GM23338 (cell line): ENCODE results near the gene RAB8B. TPM values are rescaled to one million over a fixed set of nuclear protein-coding genes. Genes with fewer than 3 reads are reported as not detected.

Source experiments
- ATAC-seq: fragments of 200-7000 bp; cut with Tn5 transposase; 3 replicates; pipeline ENCODE4 v1.9.1; 2020
- DNase-seq: peaks from one replicate; pipeline ENCODE4 v3.0.0-alpha.2; 2015; ENCODE audit warnings: low spot score
- H2AFZ ChIP-seq: fragments of 200-600 bp; sonication (generic); 2 replicates; pipeline ENCODE4 v1.8.0; 2016; ENCODE audit warnings: antibody characterized with exemption, mild to moderate bottlenecking, moderate library complexity
- H3F3A ChIP-seq: fragments of 200-600 bp; sonication (generic); replicated peaks from 2 replicates; pipeline ENCODE4 v1.8.0; 2017; ENCODE audit warnings: antibody characterized with exemption, mixed run types, low read depth
- H3K27ac ChIP-seq: fragments of 200-600 bp; sonication (generic); 2 replicates; pipeline ENCODE4 v1.6.1; 2016; ENCODE audit warnings: low read depth
- H3K27me3 ChIP-seq: fragments of 200-600 bp; sonication (generic); 2 replicates; pipeline ENCODE4 v1.8.0; 2016; ENCODE audit warnings: mild to moderate bottlenecking, mixed run types, moderate library complexity; ENCODE audit not compliant: insufficient read depth
- H3K36me3 ChIP-seq: fragments of 200-600 bp; sonication (generic); 2 replicates; pipeline ENCODE4 v1.8.0; 2016; ENCODE audit warnings: mild to moderate bottlenecking; ENCODE audit not compliant: insufficient read depth
- H3K4me1 ChIP-seq: fragments of 200-600 bp; sonication (generic); 2 replicates; pipeline ENCODE4 v1.8.0; 2016; ENCODE audit warnings: mild to moderate bottlenecking, moderate library complexity; ENCODE audit not compliant: insufficient read depth
- H3K4me2 ChIP-seq: fragments of 200-600 bp; sonication (generic); 2 replicates; pipeline ENCODE4 v1.7.1; 2017; ENCODE audit warnings: mixed run types
- H3K4me3 ChIP-seq: fragments of 200-600 bp; sonication (generic); 2 replicates; pipeline ENCODE4 v1.6.1; 2016; ENCODE audit warnings: mixed run types
- H3K79me2 ChIP-seq: fragments of 200-600 bp; sonication (generic); replicated peaks from 2 replicates; pipeline ENCODE4 v1.8.0; 2017; ENCODE audit warnings: mild to moderate bottlenecking; ENCODE audit not compliant: insufficient read depth
- H3K9me2 ChIP-seq: fragments of 200-600 bp; sonication (generic); 2 replicates; pipeline ENCODE4 v1.8.0; 2017; ENCODE audit not compliant: insufficient read depth
- H4K20me1 ChIP-seq: fragments of 200-600 bp; sonication (generic); replicated peaks from 2 replicates; pipeline ENCODE4 v1.8.0; 2017; ENCODE audit warnings: mild to moderate bottlenecking; ENCODE audit not compliant: insufficient read depth
- H3K27ac Mint-ChIP-seq: 2 replicates; pipeline ENCODE4 v1.8.0; 2020; ENCODE audit warnings: inconsistent platforms, mild to moderate bottlenecking, moderate library complexity, mixed read lengths
- H3K27me3 Mint-ChIP-seq: 3 replicates; pipeline ENCODE4 v1.8.0; 2022; ENCODE audit warnings: low read depth, mild to moderate bottlenecking, moderate library complexity, mixed read lengths, inconsistent platforms; ENCODE audit not compliant: insufficient read depth, poor library complexity
- H3K36me3 Mint-ChIP-seq: 3 replicates; pipeline ENCODE4 v1.8.0; 2021; ENCODE audit warnings: low read depth, mild to moderate bottlenecking, inconsistent platforms, moderate library complexity, mixed read lengths
- H3K4me1 Mint-ChIP-seq: 3 replicates; pipeline ENCODE4 v1.8.0; 2020; ENCODE audit warnings: mild to moderate bottlenecking, inconsistent platforms, mixed read lengths
- H3K4me3 Mint-ChIP-seq: 3 replicates; pipeline ENCODE4 v1.8.0; 2021; ENCODE audit warnings: moderate library complexity, mild to moderate bottlenecking, inconsistent platforms, mixed read lengths
- H3K9me3 Mint-ChIP-seq: 3 replicates; pipeline ENCODE4 v1.8.0; 2020; ENCODE audit warnings: moderate library complexity, mild to moderate bottlenecking, inconsistent platforms, mixed read lengths
- CREB1 ChIP-seq: fragments of 250-450 bp; sonication (Bioruptor Pico); IDR thresholded peaks from 2 replicates; pipeline ENCODE4 v1.5.0; 2020; ENCODE audit warnings: low read depth, mild to moderate bottlenecking, moderate library complexity
- EZH2phosphoT487 ChIP-seq: fragments of 200-600 bp; sonication (generic); IDR thresholded peaks from one replicate; pipeline ENCODE4 v1.8.1; 2018; ENCODE audit warnings: antibody characterized with exemption; ENCODE audit not compliant: unreplicated experiment
- POLR2AphosphoS5 ChIP-seq: IDR thresholded peaks from 2 replicates; pipeline ENCODE4 v1.6.1; 2016; ENCODE audit warnings: antibody characterized with exemption, low read depth
- polyA plus RNA-seq: library from polyadenylated mRNA; unstranded; fragments of >200 nt; fragmentation: Nextera tagmentation; extraction: Ambion mirVana; gene quantifications from 2 replicates; pipeline ENCODE4 v1.2.1, GENCODE V29; 2016
- total RNA-seq: library from RNA; depleted of rRNA; stranded (reverse); fragments of >200 nt; shearing (Covaris generic); gene quantifications from 2 replicates; pipeline ENCODE4 v1.2.3, GENCODE V29; 2014
- TF ChIP-seq, protein P1 (sequence below): fragments of 250-450 bp; sonication (Bioruptor Pico); IDR thresholded peaks from 2 replicates; pipeline ENCODE4 v1.5.0; 2020; ENCODE audit warnings: mild to moderate bottlenecking, moderate library complexity

The RAB8B gene
- total and polyA plus RNA-seq, 2 experiments from 2014 or later = 23.2 to 41.7 TPM

DNA sequence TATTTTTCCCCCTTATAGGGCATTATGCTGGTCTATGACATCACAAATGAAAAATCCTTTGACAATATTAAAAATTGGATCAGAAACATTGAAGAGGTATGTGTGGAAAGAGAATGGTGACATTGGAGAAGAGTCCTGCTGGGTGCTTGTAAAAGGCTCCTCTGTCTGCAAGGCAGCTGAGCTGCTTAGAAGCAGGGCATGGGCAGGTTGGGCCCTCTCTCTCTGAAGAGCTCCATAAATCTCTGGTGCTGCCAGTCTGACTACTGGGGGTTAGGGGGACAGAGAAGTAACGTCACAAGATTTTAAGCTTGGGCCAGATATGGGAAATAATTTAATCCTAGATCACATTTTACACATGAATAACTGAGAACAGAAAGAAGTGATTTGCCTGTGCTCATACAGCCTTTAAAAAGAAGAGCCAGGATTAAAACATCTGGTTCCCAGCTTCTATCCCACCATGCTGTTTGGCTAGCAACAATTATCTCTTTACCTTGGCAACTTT, 66.1 kb downstream of the RAB8B start:
- Histone ChIP-seq H3K36me3 (no peaks in the 10 kb centered on the region), H3K9me2 (no peaks in the 10 kb centered on the region), H3K4me2 (peak overlapping the region; percentile 30), H2AFZ (no peak overlapping the region), H3K4me1 (peaks cover 20% of the 10 kb centered on the region), H3K27me3 (no peaks in the 10 kb centered on the region), H3F3A (no peaks in the 10 kb centered on the region), H3K79me2 (no peaks in the 10 kb centered on the region), H4K20me1 (no peaks in the 10 kb centered on the region), H3K27ac (peak overlapping the region; percentile 70), H3K4me3 (no peak overlapping the region; the same call in 1 of the 2 replicates)
- Mint-ChIP-seq H3K4me3 (peak overlapping the region; percentile 8; the same call in 1 of the 3 replicates), H3K4me1 (peaks cover 20% of the 10 kb centered on the region), H3K9me3 (no peaks in the 10 kb centered on the region; the same call in 2 of the 3 replicates), H3K27me3 (peaks cover 3% of the 10 kb centered on the region), H3K27ac (peak overlapping the region; percentile 81), H3K36me3 (peaks cover 22% of the 10 kb centered on the region)
- TF ChIP-seq EZH2phosphoT487 (no peak), POLR2AphosphoS5 (no peak), CREB1 (CRISPR knock-in tag) (no peak)
- TF ChIP-seq, protein P1, sequence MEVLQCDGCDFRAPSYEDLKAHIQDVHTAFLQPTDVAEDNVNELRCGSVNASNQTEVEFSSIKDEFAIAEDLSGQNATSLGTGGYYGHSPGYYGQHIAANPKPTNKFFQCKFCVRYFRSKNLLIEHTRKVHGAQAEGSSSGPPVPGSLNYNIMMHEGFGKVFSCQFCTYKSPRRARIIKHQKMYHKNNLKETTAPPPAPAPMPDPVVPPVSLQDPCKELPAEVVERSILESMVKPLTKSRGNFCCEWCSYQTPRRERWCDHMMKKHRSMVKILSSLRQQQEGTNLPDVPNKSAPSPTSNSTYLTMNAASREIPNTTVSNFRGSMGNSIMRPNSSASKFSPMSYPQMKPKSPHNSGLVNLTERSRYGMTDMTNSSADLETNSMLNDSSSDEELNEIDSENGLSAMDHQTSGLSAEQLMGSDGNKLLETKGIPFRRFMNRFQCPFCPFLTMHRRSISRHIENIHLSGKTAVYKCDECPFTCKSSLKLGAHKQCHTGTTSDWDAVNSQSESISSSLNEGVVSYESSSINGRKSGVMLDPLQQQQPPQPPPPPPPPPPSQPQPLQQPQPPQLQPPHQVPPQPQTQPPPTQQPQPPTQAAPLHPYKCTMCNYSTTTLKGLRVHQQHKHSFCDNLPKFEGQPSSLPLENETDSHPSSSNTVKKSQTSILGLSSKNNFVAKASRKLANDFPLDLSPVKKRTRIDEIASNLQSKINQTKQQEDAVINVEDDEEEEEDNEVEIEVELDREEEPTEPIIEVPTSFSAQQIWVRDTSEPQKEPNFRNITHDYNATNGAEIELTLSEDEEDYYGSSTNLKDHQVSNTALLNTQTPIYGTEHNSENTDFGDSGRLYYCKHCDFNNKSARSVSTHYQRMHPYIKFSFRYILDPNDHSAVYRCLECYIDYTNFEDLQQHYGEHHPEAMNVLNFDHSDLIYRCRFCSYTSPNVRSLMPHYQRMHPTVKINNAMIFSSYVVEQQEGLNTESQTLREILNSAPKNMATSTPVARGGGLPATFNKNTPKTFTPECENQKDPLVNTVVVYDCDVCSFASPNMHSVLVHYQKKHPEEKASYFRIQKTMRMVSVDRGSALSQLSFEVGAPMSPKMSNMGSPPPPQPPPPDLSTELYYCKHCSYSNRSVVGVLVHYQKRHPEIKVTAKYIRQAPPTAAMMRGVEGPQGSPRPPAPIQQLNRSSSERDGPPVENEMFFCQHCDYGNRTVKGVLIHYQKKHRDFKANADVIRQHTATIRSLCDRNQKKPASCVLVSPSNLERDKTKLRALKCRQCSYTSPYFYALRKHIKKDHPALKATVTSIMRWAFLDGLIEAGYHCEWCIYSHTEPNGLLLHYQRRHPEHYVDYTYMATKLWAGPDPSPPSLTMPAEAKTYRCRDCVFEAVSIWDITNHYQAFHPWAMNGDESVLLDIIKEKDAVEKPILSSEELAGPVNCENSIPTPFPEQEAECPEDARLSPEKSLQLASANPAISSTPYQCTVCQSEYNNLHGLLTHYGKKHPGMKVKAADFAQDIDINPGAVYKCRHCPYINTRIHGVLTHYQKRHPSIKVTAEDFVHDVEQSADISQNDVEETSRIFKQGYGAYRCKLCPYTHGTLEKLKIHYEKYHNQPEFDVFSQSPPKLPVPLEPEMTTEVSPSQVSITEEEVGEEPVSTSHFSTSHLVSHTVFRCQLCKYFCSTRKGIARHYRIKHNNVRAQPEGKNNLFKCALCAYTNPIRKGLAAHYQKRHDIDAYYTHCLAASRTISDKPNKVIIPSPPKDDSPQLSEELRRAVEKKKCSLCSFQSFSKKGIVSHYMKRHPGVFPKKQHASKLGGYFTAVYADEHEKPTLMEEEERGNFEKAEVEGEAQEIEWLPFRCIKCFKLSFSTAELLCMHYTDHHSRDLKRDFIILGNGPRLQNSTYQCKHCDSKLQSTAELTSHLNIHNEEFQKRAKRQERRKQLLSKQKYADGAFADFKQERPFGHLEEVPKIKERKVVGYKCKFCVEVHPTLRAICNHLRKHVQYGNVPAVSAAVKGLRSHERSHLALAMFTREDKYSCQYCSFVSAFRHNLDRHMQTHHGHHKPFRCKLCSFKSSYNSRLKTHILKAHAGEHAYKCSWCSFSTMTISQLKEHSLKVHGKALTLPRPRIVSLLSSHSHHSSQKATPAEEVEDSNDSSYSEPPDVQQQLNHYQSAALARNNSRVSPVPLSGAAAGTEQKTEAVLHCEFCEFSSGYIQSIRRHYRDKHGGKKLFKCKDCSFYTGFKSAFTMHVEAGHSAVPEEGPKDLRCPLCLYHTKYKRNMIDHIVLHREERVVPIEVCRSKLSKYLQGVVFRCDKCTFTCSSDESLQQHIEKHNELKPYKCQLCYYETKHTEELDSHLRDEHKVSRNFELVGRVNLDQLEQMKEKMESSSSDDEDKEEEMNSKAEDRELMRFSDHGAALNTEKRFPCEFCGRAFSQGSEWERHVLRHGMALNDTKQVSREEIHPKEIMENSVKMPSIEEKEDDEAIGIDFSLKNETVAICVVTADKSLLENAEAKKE (CRISPR knock-in tag) = no peak
- ATAC-seq (peak; percentile 84), DNase-seq (peak; percentile 25)
